ENCODE results near the gene SRCAP. TPM values are rescaled to one million over a fixed set of nuclear protein-coding genes. Genes with fewer than 3 reads are reported as not detected.

SRCAP gene
- total RNA-seq, 1 experiment from 2014 or later: 6.9 TPM

DNA sequence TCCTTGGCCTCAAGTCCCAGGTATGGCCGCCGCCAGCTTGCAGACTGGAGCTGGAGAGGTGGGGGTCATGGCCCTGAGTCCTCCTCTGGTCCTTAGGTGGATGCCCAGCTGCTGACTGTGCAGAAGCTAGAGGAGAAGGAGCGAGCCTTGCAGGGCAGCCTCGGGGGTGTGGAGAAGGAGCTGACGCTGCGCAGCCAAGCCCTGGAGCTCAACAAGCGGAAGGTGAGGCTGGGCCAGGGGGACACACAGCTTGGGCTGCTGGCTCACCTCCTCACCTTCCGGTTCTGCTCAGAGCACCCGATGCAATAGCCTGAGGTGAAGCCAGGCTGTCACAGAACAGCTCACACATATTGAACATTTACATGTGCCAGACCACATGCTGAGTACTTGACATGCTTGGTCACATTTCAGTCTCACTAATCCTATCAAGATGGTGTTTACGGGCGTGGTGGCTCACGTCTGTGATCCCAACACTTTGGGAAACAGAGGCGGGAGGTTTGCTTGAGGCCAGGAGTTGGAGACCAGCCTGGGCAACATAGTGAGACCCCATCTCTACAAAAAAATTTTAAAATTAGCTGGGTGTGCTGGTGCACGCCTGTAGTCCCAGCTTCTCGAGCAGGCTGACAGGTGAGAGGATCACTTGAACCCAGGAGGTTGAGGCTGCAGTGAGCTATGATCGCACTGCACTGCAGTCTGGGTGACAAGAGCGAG is 70.6 kb downstream of the SRCAP start:
- peaks cover 87% of the 10 kb centered on the region for H3K36me3 ChIP-seq
- H3K9me3 ChIP-seq: no peaks in the 10 kb centered on the region
- H3K27me3 ChIP-seq: no peaks in the 10 kb centered on the region
- H3K4me3 ChIP-seq: no peak overlapping the region
- DNase-seq: no peak

DNA sequence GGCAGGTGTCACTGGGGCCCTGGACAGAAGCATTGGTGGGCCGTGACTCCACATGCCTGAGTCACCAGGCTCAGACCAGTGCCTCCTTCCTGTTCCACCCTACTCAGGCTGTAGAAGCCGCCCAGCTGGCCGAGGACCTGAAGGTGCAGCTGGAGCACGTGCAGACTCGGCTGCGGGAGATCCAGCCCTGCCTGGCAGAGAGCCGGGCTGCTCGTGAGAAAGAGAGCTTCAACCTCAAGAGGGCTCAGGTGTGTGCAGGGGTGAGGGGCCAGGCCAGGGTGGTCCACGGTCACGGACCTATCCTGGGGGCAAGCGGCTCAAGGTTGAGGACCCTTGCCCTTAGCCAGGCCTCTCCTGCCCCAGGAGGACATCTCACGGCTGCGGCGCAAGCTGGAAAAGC is 72.8 kb downstream of the SRCAP start:
- H3K36me3 ChIP-seq: peaks cover 74% of the 10 kb centered on the region
- H3K27me3 ChIP-seq: no peaks in the 10 kb centered on the region
- no peaks in the 10 kb centered on the region for H3K9me3 ChIP-seq
- no peak overlapping the region for H3K4me3 ChIP-seq
- DNase-seq: no peak

DNA sequence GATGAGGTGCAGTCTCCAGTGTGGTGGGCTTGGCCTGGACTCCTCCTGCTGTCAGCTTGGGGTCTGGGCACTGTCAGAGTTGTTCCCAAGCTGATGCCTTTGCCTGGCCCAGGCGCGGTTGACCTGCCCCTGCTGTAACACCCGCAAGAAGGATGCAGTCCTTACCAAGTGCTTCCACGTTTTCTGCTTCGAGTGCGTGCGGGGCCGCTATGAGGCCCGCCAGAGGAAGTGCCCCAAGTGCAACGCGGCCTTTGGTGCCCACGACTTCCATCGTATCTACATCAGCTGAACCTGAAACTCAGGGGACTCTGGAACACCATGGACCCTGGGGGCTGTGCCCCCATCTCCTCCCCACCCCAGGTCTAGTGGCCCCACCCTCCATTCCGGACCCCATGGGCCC is 74.9 kb downstream of the SRCAP start:
- no peak overlapping the region for H3K4me3 ChIP-seq
- no peaks in the 10 kb centered on the region for H3K9me3 ChIP-seq
- H3K36me3 ChIP-seq: peaks cover 61% of the 10 kb centered on the region
- no peak for DNase-seq
- H3K27me3 ChIP-seq: no peaks in the 10 kb centered on the region

DNA sequence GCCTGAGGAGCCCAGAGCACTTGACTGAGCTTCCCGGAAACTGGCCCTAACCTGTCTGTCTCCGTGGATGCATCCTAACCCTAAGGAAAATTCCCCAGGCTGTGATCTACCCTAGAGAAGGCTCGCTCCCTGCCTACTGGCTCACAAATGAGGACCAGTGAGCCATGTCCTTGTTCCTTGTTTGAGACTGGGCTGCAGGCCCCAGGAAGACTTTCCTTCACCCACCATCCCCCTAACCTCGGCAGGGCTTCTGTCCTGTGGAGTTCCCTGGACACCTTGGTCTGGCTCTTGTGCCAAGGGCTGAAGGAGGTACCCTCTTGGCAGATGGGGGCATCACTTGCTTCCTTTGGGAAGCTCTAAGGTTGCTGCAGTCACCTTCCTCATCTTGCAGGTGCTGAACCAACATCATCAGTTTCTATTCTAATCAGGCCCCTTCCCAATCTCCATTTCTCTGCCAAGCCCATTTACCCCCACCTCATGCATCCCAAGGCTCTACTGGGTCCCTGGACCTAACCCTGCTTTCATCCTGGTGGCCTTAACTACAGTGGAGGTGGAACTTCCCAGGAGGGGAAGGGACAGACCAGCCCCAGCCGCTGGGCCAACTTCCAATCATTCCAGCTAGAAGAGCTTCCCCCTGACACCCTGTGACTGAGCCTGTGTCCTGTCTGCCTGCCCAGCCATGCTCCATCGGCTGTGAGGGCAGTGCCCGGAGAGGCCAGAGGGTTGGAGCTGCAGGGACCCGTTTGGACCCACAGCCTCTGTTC is 75.6 kb downstream of the SRCAP start:
- Histone ChIP-seq H3K27me3 (no peaks in the 10 kb centered on the region), H3K4me3 (peak overlapping the region; percentile 85), H3K36me3 (peaks cover 59% of the 10 kb centered on the region), H3K9me3 (no peaks in the 10 kb centered on the region)
- DNase-seq: no peak

DNA sequence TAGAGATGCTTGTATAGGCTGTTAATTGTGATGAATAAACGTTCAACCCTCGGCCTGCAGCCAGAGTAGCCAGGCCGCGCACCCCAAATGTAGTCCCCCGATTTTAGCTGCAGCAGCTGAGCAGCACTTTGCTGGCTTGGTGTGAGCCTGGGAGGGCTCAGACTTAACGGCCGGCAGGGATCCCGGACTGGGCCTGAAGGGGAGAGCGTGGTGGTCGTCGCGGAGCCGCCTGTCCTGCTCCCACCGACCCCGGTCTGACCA is 76.1 kb downstream of the SRCAP start:
- no peak for DNase-seq
- Histone ChIP-seq H3K36me3 (peaks cover 59% of the 10 kb centered on the region), H3K4me3 (peak overlapping the region; percentile 85), H3K27me3 (no peaks in the 10 kb centered on the region), H3K9me3 (no peaks in the 10 kb centered on the region)

DNA sequence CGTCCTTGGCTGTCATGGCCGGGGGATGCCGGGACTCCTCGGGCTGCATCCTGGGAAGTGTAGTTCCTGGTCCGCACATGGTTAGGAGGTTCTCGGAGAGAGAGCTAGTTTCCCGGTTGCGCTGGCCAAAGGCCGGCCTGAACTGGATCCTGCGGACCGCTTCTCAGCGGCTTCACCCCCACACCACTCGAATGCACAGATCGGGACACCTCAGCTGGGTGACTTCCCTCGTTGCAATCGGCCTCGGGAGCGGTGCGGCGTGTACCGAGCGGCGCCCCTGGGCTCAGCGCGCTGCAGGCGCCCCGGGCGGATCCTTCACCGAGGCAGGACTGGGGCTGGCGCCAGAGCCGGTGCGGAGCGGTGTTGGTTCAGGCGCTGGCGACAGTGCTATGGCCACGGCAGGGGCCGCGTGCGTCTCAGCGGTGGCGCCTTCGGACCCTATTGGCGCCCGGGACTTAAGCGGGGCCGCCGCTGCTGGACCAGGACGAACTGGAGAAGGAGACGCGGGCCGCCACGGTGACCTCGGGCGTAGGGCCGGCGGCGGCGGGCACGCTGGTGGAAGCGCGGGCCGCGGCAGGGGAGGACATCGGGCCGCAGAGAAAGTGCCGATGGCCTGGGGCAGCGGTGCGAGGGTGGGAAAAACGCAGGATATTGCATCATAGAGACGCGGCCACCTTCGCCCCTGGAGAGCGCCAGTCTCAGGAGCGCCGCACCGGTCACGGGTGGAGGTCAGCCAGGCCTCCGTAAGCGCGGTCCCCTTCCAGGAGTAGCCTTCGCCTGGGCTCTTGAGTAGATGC is 76.6 kb downstream of the SRCAP start:
- peak; percentile 92 for DNase-seq
- Histone ChIP-seq H3K27me3 (no peaks in the 10 kb centered on the region), H3K36me3 (peaks cover 54% of the 10 kb centered on the region), H3K4me3 (peak overlapping the region; percentile 85), H3K9me3 (no peaks in the 10 kb centered on the region)

DNA sequence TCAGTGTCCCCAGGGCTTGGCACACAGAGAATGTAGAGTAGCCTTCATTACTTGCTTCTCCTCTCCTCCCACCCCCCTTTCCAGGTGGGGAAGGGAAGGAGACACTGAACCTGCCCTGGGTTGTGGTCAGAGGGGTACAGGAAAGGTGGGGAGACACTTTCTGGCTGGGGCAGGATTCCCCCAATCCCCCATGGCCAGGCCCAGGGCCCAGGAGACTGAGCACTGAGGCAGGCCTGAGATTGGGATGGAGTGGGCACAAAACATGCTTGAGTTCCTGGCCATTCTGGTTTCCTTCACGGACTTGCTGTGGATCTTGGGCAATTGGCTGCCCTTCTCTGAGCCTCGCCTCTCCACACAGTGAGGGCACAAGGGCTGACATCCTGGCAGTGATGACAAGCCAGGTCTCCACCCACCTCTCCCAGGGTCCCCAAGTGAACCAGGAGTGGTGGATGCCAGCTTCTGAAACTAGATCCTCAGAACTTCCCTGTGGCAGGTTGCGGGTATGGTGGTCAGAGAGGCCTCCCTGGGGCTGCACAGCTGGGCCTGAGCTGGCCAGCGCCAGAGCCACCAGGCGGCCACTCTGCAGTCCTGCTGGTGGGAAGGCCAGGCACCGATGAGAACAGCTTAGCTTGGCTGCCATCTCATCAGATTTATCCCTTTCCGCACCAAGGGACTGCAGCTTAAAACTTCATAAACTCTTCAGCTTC is 78.8 kb downstream of the SRCAP start:
- H3K36me3 ChIP-seq: peaks cover 56% of the 10 kb centered on the region
- no peak for DNase-seq

DNA sequence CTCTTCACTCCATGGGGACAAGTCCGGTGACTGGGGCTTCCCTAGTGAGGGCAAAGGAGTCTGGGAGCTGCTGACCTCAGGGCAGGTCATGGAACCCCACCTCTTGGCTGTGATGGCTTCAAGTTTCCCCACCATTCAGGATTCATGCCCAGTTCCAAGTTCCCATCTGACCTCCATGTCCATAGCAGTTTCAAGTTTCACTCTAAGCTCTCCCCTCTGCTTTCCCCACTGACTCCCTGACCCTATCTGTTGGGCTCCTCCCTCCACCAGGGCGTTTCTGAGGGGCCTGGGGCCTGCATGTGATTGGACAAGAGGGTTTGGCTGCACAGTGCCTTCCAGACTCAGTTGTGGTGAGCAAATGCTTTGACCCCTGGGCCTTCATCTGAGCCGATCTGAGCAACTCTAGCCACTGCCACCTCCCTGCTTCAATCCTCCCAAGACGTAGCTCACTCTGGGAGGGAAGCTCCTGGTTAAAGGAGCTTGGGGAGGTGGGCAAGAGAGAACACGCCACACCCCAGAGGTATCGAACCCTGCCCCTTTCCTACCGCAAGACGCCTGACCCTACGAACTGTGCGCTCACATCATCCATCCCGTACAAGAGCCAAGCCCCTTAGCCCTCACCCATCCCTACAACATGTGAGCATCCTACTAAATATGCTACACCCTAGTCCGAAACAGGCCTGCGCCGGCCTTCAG is 79.7 kb downstream of the SRCAP start:
- no peak overlapping the region for H3K4me3 ChIP-seq
- peaks cover 60% of the 10 kb centered on the region for H3K36me3 ChIP-seq
- no peaks in the 10 kb centered on the region for H3K9me3 ChIP-seq
- H3K27me3 ChIP-seq: no peaks in the 10 kb centered on the region
- DNase-seq: no peak

More for the DNA sequence above, 78.8 kb downstream of the SRCAP start:
- H3K27me3 ChIP-seq: no peaks in the 10 kb centered on the region
- no peaks in the 10 kb centered on the region for H3K9me3 ChIP-seq
- H3K4me3 ChIP-seq: no peak overlapping the region

DNA sequence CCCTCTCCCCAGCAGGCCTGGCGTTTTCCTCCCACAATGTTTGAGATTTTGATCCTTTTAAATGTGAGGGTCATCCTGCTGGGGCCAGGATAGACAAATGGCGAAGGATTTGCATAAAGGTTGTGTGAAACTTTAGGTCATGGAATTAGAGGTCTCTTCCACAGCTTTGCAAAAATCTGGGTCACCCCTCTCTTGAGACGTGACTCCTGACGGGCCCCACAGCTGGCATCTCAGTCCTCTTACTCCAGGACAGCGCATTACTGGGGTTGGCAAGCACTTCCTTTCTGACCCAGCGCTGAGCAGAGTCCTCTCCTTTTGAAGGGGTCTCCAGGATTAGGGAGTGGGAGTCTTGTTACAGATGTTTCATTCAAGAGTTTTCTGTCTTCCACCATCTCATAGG is 80.6 kb downstream of the SRCAP start:
- no peak for DNase-seq

DNA sequence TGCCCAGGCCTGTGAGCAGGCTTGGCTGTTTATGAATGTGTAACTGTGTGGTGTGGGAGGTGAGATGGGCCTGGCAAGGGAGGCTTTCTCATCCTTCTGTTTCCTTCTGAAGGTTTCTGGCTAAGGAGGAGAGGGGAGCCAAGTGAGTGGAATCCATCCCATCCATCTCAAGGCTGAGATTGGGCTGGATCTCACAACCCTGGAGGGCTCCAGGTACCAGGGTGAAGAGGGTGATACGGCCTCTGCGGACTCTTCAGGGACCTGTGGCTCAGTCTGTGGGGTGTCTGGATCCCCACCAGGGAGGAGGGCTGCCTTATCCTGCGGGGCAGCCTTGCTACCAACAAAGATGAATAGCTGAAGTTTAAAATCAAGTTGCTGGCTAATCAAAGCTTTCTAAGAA is 81.0 kb downstream of the SRCAP start:
- Histone ChIP-seq H3K27me3 (no peaks in the 10 kb centered on the region), H3K36me3 (peaks cover 53% of the 10 kb centered on the region)

More for the DNA sequence above, 80.6 kb downstream of the SRCAP start:
- peaks cover 56% of the 10 kb centered on the region for H3K36me3 ChIP-seq
- no peak overlapping the region for H3K4me3 ChIP-seq
- H3K9me3 ChIP-seq: no peaks in the 10 kb centered on the region
- H3K27me3 ChIP-seq: no peaks in the 10 kb centered on the region

DNA sequence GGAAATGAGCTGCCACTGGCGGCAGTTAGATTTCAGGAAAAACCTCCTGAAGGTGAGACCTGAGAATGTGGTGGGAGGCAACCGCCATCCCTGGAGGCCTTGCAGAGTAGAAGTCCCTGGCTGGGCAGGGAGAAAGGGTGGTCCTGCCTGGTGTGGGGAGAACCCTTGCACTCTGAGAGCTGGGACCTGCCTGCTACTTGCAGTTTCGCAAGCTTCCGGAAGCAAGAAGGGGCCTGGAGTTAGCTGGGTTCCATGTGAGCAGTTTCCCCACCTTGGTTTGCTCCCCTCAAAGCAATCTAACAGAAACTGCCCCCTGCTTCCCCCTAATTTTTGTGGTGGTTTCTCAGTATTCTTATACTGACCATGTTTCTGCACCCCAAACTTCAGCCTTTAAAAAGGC is 81.6 kb downstream of the SRCAP start:
- H3K27me3 ChIP-seq: no peaks in the 10 kb centered on the region
- H3K4me3 ChIP-seq: no peak overlapping the region
- H3K9me3 ChIP-seq: no peaks in the 10 kb centered on the region
- DNase-seq: no peak
- H3K36me3 ChIP-seq: peaks cover 56% of the 10 kb centered on the region

More for the DNA sequence above, 81.0 kb downstream of the SRCAP start:
- Histone ChIP-seq H3K9me3 (no peaks in the 10 kb centered on the region), H3K4me3 (no peak overlapping the region)
- no peak for DNase-seq

DNA sequence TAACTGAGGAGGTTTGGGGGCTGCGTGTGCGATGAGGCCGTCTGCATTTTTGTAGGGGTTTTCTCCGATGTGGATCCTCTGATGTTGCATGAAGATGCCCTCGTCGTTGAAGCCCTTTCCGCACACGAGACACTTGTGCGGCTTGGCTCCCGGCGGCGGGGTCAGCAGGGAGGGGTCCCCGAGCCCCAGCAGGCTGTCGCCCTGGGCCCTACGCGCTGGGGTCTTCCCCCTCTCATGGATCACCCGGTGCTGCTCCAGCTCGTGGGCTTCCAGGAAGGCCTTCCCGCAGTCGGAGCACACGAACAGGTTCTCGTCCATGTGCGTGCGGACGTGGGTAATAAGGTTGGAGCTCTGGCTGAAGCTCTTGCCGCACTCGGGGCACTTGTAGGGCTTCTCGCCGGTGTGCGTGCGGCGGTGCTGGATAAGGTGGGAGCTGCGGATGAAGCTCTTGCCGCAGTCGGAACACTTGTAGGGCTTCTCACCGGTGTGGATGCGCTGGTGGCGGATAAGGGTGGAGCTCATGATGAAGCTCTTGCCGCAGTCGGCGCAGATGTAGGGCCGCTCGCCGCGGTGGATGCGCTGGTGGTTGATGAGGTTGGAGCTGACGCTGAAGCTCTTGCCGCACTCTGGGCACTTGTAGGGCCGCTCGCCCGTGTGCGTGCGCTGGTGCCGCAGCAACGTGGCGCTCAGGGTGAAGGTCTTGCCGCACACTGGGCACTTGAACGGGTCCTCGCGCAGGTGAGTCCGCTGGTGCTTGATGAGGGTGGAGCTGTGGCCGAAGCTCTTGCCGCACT is 83.7 kb downstream of the SRCAP start:
- DNase-seq: no peak
- Histone ChIP-seq H3K27me3 (no peaks in the 10 kb centered on the region), H3K36me3 (peaks cover 60% of the 10 kb centered on the region), H3K9me3 (no peaks in the 10 kb centered on the region), H3K4me3 (no peak overlapping the region)

DNA sequence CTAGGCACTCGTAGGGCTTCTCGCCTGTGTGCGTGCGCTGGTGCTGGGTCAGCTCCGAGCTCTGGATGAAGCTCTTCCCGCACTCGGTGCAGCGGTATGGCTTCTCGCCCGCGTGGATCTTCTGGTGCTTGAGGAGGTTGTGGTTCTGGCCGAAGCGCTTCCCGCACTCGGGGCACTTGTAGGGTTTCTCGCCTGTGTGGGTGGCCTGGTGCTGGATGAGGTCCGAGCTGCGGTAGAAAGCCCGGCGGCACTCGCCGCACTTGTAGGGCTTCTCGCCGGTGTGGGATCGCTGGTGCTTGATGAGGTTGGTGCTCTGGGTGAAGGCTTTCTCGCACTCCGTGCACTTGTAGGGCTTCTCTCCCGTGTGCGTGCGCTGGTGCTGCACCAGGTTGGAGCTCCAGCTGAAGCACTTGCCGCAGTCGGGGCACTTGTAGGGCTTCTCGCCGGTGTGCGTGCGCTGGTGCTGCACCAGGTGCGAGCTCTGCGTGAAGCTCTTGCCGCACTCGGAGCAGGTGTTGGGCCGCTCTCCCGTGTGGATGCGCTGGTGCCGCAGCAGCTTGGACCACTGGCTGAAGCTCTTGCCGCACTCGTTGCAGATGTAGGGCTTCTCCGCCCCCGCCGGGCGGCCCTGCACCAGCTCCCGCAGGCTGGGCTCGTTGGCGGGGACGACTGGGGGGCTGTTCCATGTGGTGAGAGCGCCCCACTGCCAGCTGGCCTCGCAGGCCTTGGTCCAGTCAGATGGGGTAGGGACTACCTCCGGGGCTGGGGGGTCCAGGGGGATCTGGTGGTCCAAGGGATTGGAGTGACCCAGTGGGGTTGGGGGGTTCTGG is 84.5 kb downstream of the SRCAP start:
- Histone ChIP-seq H3K4me3 (no peak overlapping the region), H3K36me3 (peaks cover 59% of the 10 kb centered on the region), H3K27me3 (no peaks in the 10 kb centered on the region), H3K9me3 (no peaks in the 10 kb centered on the region)
- DNase-seq: no peak

DNA sequence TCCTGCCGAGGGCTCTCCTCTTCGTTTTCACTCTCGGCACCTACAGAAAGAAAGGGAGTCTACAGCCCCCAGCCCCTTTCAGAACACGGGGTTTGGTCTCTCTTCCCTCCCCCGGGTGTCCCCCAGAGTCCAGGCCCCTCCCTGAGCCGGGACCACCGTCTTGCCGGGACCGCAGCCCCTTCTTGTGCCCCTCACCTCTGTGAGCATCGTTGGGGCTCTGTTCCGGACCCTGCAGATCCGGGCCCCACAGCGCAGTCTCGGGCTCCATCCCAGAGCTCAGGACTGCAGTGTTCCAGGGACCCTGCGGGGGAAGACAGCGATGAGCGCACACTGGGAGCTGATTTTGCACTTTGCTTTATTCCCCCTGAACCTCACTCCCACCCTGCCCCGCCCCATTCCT is 85.2 kb downstream of the SRCAP start:
- DNase-seq: no peak
- Histone ChIP-seq H3K9me3 (no peaks in the 10 kb centered on the region), H3K36me3 (peaks cover 55% of the 10 kb centered on the region), H3K4me3 (no peak overlapping the region), H3K27me3 (no peaks in the 10 kb centered on the region)

Measured in MG63 (cell line).